Testis (tissue), 2 donors: ENCODE results near the gene MCF2L.

ENCODE experiments used
- CTCF ChIP-seq, 3 experiments: fragments of 450-650 bp in 2 of 3; fragments of 200-600 bp in 1 of 3; sonication (generic) in 1 of 3; IDR thresholded peaks; one replicate each; pipeline ENCODE4 v1.5.1; 2016 to 2019; ENCODE audit warnings: antibody characterized with exemption in 3 of 3, mild to moderate bottlenecking in 2 of 3, moderate library complexity in 1 of 3
- POLR2A ChIP-seq: fragments of 450-650 bp; IDR thresholded peaks from one replicate; pipeline ENCODE4 v1.6.1; 2017; ENCODE audit warnings: antibody characterized with exemption, mild to moderate bottlenecking, moderate library complexity

- no peak for TF ChIP-seq CTCF (IDR thresholded peaks at IDR 0.05)
- TF ChIP-seq POLR2A: no peak
Observed at GRCh38 chr13:112977091-112977490, 8.1 kb downstream of the MCF2L start.
